Esophagus squamous epithelium (tissue), 5 donors: ENCODE data around the gene PFDN2. TPM values are rescaled to one million over a fixed set of nuclear protein-coding genes. Genes with fewer than 3 reads are reported as not detected.
A peak's percentile ranks its signal among the peaks of the same experiment; 100 is the strongest.

Experiments used
- DNase-seq: peaks from one replicate; lab custom pipeline; 2025; lab: John Stamatoyannopoulos, UW
- H3K27ac ChIP-seq, 4 donors: fragments of 200-600 bp; sonication (generic); one replicate each; pipeline ENCODE4 v1.5.1; 2016 to 2019; ENCODE audit warnings: mild to moderate bottlenecking in 1 of 4
- H3K27me3 ChIP-seq, 4 donors: fragments of 200-600 bp; sonication (generic); 1 replicate in 3 of 4; 2 replicates in 1 of 4; pipeline versions ENCODE4 v1.5.1 to v1.6.0; 2017 to 2021; ENCODE audit warnings: antibody characterized with exemption in 1 of 4
- H3K36me3 ChIP-seq, 3 donors: fragments of 200-600 bp; sonication (generic); one replicate each; pipeline ENCODE4 v1.5.1; 2016 to 2019
- H3K4me1 ChIP-seq, 3 donors: fragments of 200-600 bp; sonication (generic); one replicate each; pipeline ENCODE4 v1.5.1; 2017 to 2019
- H3K4me3 ChIP-seq, 4 donors: fragments of 200-600 bp; sonication (generic); 1 replicate in 3 of 4; 2 replicates in 1 of 4; pipeline ENCODE4 v1.5.1; 2016 to 2019; ENCODE audit warnings: mild to moderate bottlenecking in 2 of 4, moderate library complexity in 1 of 4
- H3K9me3 ChIP-seq, 3 donors: fragments of 200-600 bp; sonication (generic); one replicate each; pipeline ENCODE4 v1.5.1; 2016 to 2019
- POLR2A ChIP-seq, 4 donors: fragments of 450-650 bp; IDR thresholded peaks; one replicate each; pipeline ENCODE4 v1.6.1; 2017; ENCODE audit warnings: antibody characterized with exemption in 4 of 4, mild to moderate bottlenecking in 4 of 4, moderate library complexity in 3 of 4
- WGBS, 2 donors: methylation state at CpG; one replicate each; pipeline ENCODE4 v1.1.5; 2018; 5-methylcytosine and 5-hydroxymethylcytosine counted together
- intact Hi-C: fragments of 100-400 bp; cut with DNase I; formaldehyde crosslinking; loops from one replicate; pipeline ENCODE4 v1.15.0; 2022
- total RNA-seq, 4 donors: library from RNA; depleted of rRNA; stranded (reverse); fragments of >200 nt; gene quantifications; one replicate each; pipeline ENCODE4 v1.1.0, GENCODE V29; 2016
- TF ChIP-seq, protein P1 (sequence below), 6 experiments: fragments of 450-650 bp in 4 of 6; fragments of 200-600 bp in 2 of 6; sonication (generic) in 2 of 6; IDR thresholded peaks; one replicate each; pipeline ENCODE4 v1.5.1; 2016 to 2019; ENCODE audit warnings: antibody characterized with exemption in 6 of 6, mild to moderate bottlenecking in 4 of 6, moderate library complexity in 4 of 6
- donor health status: DM: yes; HTN: yes; CAD: no.

PFDN2 gene
- total RNA-seq, 4 donors from 2014 or later: 27.0 to 59.2 (median 45.3) TPM

GRCh38 chr1:161091093-161091492, 26.7 kb downstream of the PFDN2 start:
- intact Hi-C loops: loop anchor here (10.0 kb wide), 1 partner anchor 56 kb away; the partner anchor contains the start of gene TSTD1
- TF ChIP-seq POLR2A (IDR thresholded peaks at IDR 0.05): no peak
- TF ChIP-seq, protein P1, sequence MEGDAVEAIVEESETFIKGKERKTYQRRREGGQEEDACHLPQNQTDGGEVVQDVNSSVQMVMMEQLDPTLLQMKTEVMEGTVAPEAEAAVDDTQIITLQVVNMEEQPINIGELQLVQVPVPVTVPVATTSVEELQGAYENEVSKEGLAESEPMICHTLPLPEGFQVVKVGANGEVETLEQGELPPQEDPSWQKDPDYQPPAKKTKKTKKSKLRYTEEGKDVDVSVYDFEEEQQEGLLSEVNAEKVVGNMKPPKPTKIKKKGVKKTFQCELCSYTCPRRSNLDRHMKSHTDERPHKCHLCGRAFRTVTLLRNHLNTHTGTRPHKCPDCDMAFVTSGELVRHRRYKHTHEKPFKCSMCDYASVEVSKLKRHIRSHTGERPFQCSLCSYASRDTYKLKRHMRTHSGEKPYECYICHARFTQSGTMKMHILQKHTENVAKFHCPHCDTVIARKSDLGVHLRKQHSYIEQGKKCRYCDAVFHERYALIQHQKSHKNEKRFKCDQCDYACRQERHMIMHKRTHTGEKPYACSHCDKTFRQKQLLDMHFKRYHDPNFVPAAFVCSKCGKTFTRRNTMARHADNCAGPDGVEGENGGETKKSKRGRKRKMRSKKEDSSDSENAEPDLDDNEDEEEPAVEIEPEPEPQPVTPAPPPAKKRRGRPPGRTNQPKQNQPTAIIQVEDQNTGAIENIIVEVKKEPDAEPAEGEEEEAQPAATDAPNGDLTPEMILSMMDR (IDR thresholded peaks at IDR 0.05): no peak
- whole genome bisulfite sequencing, 2 donors: 82 to 92% methylated on average over 5 of the region's 5 CpGs
- Histone ChIP-seq H3K27ac (peak overlapping the region in 3 of 4 donors; percentile 3 to 97 (median 95)), H3K36me3 (no peaks in the 10 kb centered on the region), H3K4me1 (peaks cover 11 to 75% (median 16%) of the 10 kb centered on the region in 3 donors), H3K4me3 (no peak overlapping the region), H3K27me3 (no peaks in the 10 kb centered on the region), H3K9me3 (no peaks in the 10 kb centered on the region)
- DNase-seq: no peak

DNA sequence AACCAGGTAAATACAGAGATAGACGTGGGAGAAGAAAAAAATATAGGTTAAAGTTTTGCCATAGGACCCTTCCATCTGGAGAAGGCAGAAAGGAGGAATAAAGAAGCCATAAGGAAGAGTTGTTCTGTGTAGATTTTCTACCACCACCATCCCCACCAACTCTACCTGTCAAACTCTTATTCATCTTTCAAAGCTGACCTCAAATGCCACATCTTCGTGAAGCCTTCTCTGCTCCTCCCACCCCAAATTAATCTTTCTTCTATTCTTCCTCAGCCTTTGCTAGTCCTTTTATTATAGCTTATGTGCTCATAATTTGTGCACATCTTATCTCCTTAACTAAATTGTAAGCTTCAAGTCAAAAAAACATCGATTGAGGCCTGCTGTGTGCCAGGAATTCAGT, 27.2 kb downstream of the PFDN2 start:
- TF ChIP-seq, protein P1 (IDR thresholded peaks at IDR 0.05): no peak
- no peak for TF ChIP-seq POLR2A (IDR thresholded peaks at IDR 0.05)
- intact Hi-C loops: loop anchor here (10.0 kb wide), 1 partner anchor 56 kb away; the partner anchor contains the start of gene TSTD1

GRCh38 chr1:161089938-161090337, 27.9 kb downstream of the PFDN2 start:
- WGBS, 2 donors: 86 to 88% methylated on average over 4 to 5 of the region's 5 CpGs
- no peaks in the 10 kb centered on the region for H3K36me3 ChIP-seq
- intact Hi-C loops: loop anchor here (10.0 kb wide), 1 partner anchor 55 kb away; the partner anchor contains the start of gene TSTD1
- H3K9me3 ChIP-seq: no peaks in the 10 kb centered on the region
- peak overlapping the region; percentile 90 to 97 (median 94) for H3K27ac ChIP-seq
- no peak for DNase-seq
- TF ChIP-seq POLR2A (IDR thresholded peaks at IDR 0.05): no peak
- TF ChIP-seq, protein P1 (IDR thresholded peaks at IDR 0.05): no peak
- peaks cover 8 to 75% (median 11%) of the 10 kb centered on the region in 3 donors for H3K4me1 ChIP-seq
- H3K4me3 ChIP-seq: peak overlapping the region; percentile 50 to 65 (median 64)
- no peaks in the 10 kb centered on the region for H3K27me3 ChIP-seq

More for the DNA sequence above, 27.2 kb downstream of the PFDN2 start:
- Histone ChIP-seq H3K4me1 (peaks cover 11 to 75% (median 11%) of the 10 kb centered on the region in 3 donors), H3K27me3 (no peaks in the 10 kb centered on the region), H3K27ac (peak overlapping the region in 3 of 4 donors; percentile 94 to 97 (median 95)), H3K4me3 (no peak overlapping the region), H3K36me3 (no peaks in the 10 kb centered on the region), H3K9me3 (no peaks in the 10 kb centered on the region)
- no peak for DNase-seq
- 65 to 72% methylated on average over 3 of the region's 3 CpGs for WGBS, 2 donors

DNA sequence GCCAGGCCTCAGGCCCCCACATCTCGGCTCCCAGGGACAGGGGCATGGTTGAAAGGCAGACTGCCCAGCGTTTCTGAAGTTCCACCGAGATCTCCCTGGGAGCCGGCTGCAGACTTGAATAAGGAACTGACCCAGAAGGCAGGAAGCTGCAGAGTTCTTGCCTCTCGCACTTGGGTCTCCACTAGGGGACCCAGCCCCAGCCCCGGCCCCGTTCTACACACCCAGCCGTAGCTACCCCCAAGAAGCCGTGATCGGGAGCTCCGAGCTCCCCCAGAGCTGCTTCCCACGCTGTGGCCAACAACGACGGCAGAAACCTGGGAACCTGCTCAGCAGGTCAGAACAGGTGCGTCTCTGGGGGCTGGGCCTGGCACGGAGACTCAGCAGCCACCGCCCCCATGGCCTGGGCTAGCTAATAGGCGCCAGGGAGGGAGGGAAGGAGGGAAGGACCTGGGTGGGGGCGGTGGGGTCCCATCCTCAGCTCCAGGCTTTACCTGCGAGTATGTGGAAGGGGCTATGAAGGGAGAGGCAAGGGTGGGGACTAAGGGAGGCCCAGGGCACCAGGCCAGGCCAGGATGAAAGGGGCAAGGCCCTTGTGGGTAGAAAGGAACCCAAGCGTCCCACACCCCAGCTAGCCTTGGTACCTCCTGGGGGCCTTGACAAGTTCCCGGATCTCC, 28.4 kb downstream of the PFDN2 start, which contains the start of gene NECTIN4:
NECTIN4 (minus strand) TSS at position 308 of the 674 bp plus-strand sequence; CDS start at position 46, 262 bp downstream.
- TF ChIP-seq, protein P1 (IDR thresholded peaks at IDR 0.05): no peak
- peak in 3 of 4 donors; percentile 72 to 83 (median 73) for TF ChIP-seq POLR2A (IDR thresholded peaks at IDR 0.05)
- H3K4me3 ChIP-seq: peak within 1 kb of the TSS; percentile 50 to 65 (median 64)
- DNase-seq: no peak
- peaks cover 8 to 78% (median 17%) of the 10 kb centered on the region in 3 donors for H3K4me1 ChIP-seq
- peak within 1 kb of the TSS; percentile 90 to 97 (median 94) for H3K27ac ChIP-seq
- 39 to 64% methylated on average over 7 of the region's 22 CpGs for WGBS, 2 donors
- H3K27me3 ChIP-seq: no peaks in the 10 kb centered on the region
- intact Hi-C loops: no loop called here
- H3K9me3 ChIP-seq: no peaks in the 10 kb centered on the region
- H3K36me3 ChIP-seq: no peaks in the 10 kb centered on the region

DNA sequence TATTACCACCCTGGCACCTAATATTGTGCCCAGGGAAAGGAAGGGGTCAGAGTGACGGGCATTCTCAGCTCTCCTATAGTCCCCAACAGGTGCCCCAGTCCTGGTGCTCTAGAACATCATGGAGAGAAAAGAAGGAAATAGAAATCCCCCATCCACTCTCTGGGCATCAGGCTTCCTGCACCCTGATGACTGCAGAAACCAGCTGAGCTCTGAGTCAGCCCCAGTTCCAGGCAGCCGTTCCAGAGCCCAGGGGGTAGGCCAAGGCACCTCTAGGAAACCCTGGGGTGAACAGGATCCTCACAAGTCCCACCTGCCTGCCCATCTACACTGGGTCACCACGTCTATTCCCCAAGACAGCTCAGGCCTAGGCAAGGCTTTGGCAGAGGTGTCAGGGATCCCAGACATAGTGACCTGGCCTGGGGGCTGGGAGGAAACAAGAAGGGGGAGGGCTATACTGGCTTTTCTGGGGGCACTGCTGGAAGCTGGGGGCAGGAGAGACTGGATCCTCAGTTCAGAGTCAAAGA, 29.2 kb downstream of the PFDN2 start:
- no peak for DNase-seq
- Histone ChIP-seq H3K4me1 (peaks cover 16 to 85% (median 18%) of the 10 kb centered on the region in 3 donors), H3K9me3 (no peaks in the 10 kb centered on the region), H3K27me3 (no peaks in the 10 kb centered on the region), H3K27ac (peak overlapping the region; percentile 90 to 97 (median 94)), H3K4me3 (peak overlapping the region; percentile 50 to 65 (median 64)), H3K36me3 (no peaks in the 10 kb centered on the region)
- WGBS, 2 donors: 41 to 86% methylated on average over 3 of the region's 3 CpGs
- intact Hi-C loops: no loop called here
- TF ChIP-seq, protein P1 (IDR thresholded peaks at IDR 0.05): no peak
- no peak for TF ChIP-seq POLR2A (IDR thresholded peaks at IDR 0.05)
